HepG2 (cell line): ENCODE results near the gene DSTYK.

Experiments used
- CBX5 ChIP-seq: sonication (generic); formaldehyde crosslinking; IDR thresholded peaks from 2 replicates; pipeline ENCODE4 v1.4.0; 2020; ENCODE audit warnings: missing genetic modification reagents, borderline replicate concordance
- CTCF ChIP-seq: sonication (generic); formaldehyde crosslinking; IDR thresholded peaks from 2 replicates; pipeline ENCODE4 v1.5.0; 2020; ENCODE audit warnings: mild to moderate bottlenecking, missing genetic modification reagents, moderate library complexity
- FOSL1 ChIP-seq: sonication (generic); formaldehyde crosslinking; IDR thresholded peaks from 2 replicates; pipeline ENCODE4 v1.9.0; 2021; ENCODE audit warnings: missing genetic modification reagents, borderline replicate concordance
- FOXK2 ChIP-seq: fragments of 450-650 bp; IDR thresholded peaks from 2 replicates; pipeline ENCODE4 v1.6.1; 2016
- NCOA1 ChIP-seq: sonication (generic); formaldehyde crosslinking; IDR thresholded peaks from 2 replicates; pipeline ENCODE4 v1.9.0; 2021; ENCODE audit warnings: missing genetic modification reagents
- NKX3-1 ChIP-seq: sonication (generic); formaldehyde crosslinking; IDR thresholded peaks from 2 replicates; pipeline ENCODE4 v1.5.0; 2020; ENCODE audit warnings: missing genetic modification reagents
- POLR2A ChIP-seq, 2 experiments: IDR thresholded peaks; 2 replicates each; pipeline ENCODE4 v1.6.1; 2011; ENCODE audit warnings: low read depth in 2 of 2, low read length in 2 of 2, mild to moderate bottlenecking in 1 of 2, moderate library complexity in 1 of 2; ENCODE audit not compliant: insufficient read depth in 1 of 2
- SMARCE1 ChIP-seq: fragments of 450-650 bp; IDR thresholded peaks from 2 replicates; pipeline ENCODE4 v1.6.1; 2017; ENCODE audit warnings: borderline replicate concordance
- SMC3 ChIP-seq: IDR thresholded peaks from 2 replicates; pipeline ENCODE4 v1.6.1; 2011; ENCODE audit warnings: low read length, improper control_type of control experiment
- SYNCRIP ChIP-seq: fragments of 200-400 bp; formaldehyde crosslinking; IDR thresholded peaks from 2 replicates; pipeline ENCODE4 v1.6.1; 2018; ENCODE audit warnings: mild to moderate bottlenecking, low read depth, low read length; ENCODE audit not compliant: insufficient read depth
- TBX2 ChIP-seq: sonication (generic); formaldehyde crosslinking; IDR thresholded peaks from 2 replicates; pipeline ENCODE4 v1.5.0; 2020; ENCODE audit warnings: missing genetic modification reagents, mild to moderate bottlenecking, borderline replicate concordance
- ZNF160 ChIP-seq: sonication (generic); formaldehyde crosslinking; IDR thresholded peaks from 2 replicates; pipeline ENCODE4 v1.8.0; 2022; ENCODE audit warnings: mild to moderate bottlenecking, inconsistent platforms, missing genetic modification reagents
- ZNF639 ChIP-seq: conservative IDR thresholded peaks from 2 replicates; pipeline ENCODE4 v1.6.1; 2018; ENCODE audit warnings: missing genetic modification reagents

GRCh38 chr1:205121660-205122488 lies 89.6 kb downstream of the DSTYK start, which contains the start of gene RBBP5:
- TF ChIP-seq CTCF (CRISPR knock-in tag) (peak; percentile 92), NCOA1 (CRISPR knock-in tag) (peak; percentile 71), POLR2A (IDR thresholded peaks at IDR 0.05; ENCODE audit: insufficient read depth in 1 of 2, low read depth in 2 of 2, low read length in 2 of 2) (peak; percentile 86 to 89), FOXK2 (peak; percentile 97), ZNF639 (peak; percentile 87), SMC3 (peak; percentile 47), CBX5 (CRISPR knock-in tag) (peak; percentile 97), FOSL1 (CRISPR knock-in tag) (no peak), SMARCE1 (no peak), NKX3-1 (CRISPR knock-in tag) (no peak), SYNCRIP (no peak), ZNF160 (CRISPR knock-in tag) (peak; percentile 18; the same call in 1 of the 2 replicates), TBX2 (CRISPR knock-in tag) (peak; percentile 67; the same call in 1 of the 2 replicates)
